Ascending aorta (tissue), 2 donors: ENCODE data around the gene RPL39L. TPM values are rescaled to one million over a fixed set of nuclear protein-coding genes. Genes with fewer than 3 reads are reported as not detected.
A peak's percentile ranks its signal among the peaks of the same experiment; 100 is the strongest.

Experiments used
- DNase-seq, 2 donors: peaks; one replicate each; pipeline ENCODE4 v3.0.0-alpha.2; 2019; ENCODE audit warnings: low spot score in 2 of 2
- H3K27ac ChIP-seq, 2 donors: fragments of 200-600 bp; sonication (generic); one replicate each; pipeline ENCODE4 v1.5.1; 2016 to 2017; ENCODE audit warnings: mild to moderate bottlenecking in 1 of 2
- H3K27me3 ChIP-seq: fragments of 200-600 bp; sonication (generic); one replicate; pipeline ENCODE4 v1.5.1; 2017
- H3K36me3 ChIP-seq, 2 donors: fragments of 200-600 bp; sonication (generic); one replicate each; pipeline ENCODE4 v1.5.1; 2016
- H3K4me1 ChIP-seq, 2 donors: fragments of 200-600 bp; sonication (generic); one replicate each; pipeline ENCODE4 v1.5.1; 2016 to 2017; ENCODE audit warnings: mild to moderate bottlenecking in 1 of 2
- H3K4me3 ChIP-seq, 2 donors: fragments of 200-600 bp; sonication (generic); one replicate each; pipeline ENCODE4 v1.5.1; 2016 to 2017; ENCODE audit warnings: mild to moderate bottlenecking in 1 of 2
- H3K9me3 ChIP-seq, 2 donors: fragments of 200-600 bp; sonication (generic); one replicate each; pipeline ENCODE4 v1.5.1; 2016
- intact Hi-C: fragments of 100-400 bp; cut with DNase I; formaldehyde crosslinking; loops from one replicate; pipeline ENCODE4 v1.15.1; 2023
- total RNA-seq: library from RNA; depleted of rRNA; stranded (reverse); fragments of >200 nt; gene quantifications from one replicate; pipeline ENCODE4 v1.1.0, GENCODE V29; 2016
- TF ChIP-seq, protein P1 (sequence below), 3 experiments: fragments of 200-600 bp in 2 of 3; fragments of 450-650 bp in 1 of 3; sonication (generic) in 2 of 3; IDR thresholded peaks; one replicate each; pipeline ENCODE4 v1.5.1; 2016 to 2019; ENCODE audit warnings: antibody characterized with exemption in 3 of 3, mild to moderate bottlenecking in 1 of 3, moderate library complexity in 1 of 3

The RPL39L gene
- total RNA-seq, 1 donor from 2014 or later: 3.1 TPM

DNA sequence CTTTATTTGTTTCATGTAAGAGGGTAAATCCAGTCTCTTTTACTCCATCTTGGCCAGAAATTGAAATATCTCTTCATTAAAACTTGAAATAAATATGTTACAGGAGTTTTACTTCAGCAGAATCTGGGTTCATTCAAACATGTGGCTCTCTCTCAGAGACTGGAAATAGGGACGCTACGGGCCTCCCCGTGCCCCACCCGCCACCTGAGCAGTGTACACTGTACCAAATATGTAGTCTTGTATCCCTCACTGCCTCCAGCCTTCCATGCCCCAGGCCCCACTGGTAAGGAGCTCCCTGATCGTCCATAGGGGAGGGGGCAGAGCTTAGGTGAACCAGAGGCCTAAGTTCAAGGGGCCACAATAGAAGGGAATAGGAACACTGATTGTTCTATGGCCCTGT lies 36.0 kb downstream of the RPL39L start:
- peaks cover 0 to 2% of the 10 kb centered on the region in 2 donors for H3K9me3 ChIP-seq
- TF ChIP-seq, protein P1, sequence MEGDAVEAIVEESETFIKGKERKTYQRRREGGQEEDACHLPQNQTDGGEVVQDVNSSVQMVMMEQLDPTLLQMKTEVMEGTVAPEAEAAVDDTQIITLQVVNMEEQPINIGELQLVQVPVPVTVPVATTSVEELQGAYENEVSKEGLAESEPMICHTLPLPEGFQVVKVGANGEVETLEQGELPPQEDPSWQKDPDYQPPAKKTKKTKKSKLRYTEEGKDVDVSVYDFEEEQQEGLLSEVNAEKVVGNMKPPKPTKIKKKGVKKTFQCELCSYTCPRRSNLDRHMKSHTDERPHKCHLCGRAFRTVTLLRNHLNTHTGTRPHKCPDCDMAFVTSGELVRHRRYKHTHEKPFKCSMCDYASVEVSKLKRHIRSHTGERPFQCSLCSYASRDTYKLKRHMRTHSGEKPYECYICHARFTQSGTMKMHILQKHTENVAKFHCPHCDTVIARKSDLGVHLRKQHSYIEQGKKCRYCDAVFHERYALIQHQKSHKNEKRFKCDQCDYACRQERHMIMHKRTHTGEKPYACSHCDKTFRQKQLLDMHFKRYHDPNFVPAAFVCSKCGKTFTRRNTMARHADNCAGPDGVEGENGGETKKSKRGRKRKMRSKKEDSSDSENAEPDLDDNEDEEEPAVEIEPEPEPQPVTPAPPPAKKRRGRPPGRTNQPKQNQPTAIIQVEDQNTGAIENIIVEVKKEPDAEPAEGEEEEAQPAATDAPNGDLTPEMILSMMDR (IDR thresholded peaks at IDR 0.05): no peak
- H3K4me3 ChIP-seq: no peak overlapping the region
- intact Hi-C loops: loop anchor here (5.0 kb wide), 1 partner anchor 126 kb away; no protein-coding TSS in a partner anchor
- no peaks in the 10 kb centered on the region for H3K36me3 ChIP-seq
- no peaks in the 10 kb centered on the region for H3K27me3 ChIP-seq
- peaks cover 18 to 46% of the 10 kb centered on the region in 2 donors for H3K4me1 ChIP-seq
- no peak for DNase-seq
- peak overlapping the region; percentile 82 to 86 for H3K27ac ChIP-seq

DNA sequence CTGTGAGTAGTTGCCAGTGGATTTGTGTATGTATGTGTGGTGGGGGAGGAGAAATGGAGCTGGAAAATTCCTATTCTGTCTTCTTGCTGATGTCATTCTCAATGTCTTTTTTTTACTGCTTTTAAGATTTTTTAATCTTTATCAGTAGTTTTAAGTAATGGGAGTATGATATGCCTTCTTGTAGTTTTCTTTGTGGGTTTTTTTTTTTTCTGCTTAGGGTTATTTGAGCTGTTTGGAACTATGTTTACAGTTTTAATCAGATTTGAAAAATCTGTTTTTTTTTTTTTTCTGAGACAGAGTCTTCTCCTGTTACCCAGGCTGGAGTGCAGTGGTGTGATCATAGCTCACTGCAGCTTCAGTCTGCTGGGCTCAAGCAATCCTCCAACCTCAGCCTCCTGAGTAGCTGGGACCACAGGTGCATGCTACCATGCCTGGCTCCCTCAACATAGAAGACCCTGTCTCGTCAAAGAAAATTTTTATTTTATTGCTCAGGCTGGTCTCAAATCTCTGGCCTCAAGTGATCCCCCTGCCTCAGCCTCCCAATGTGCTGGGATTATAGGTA lies 37.1 kb downstream of the RPL39L start:
- H3K27me3 ChIP-seq: no peaks in the 10 kb centered on the region
- H3K4me3 ChIP-seq: peak overlapping the region; percentile 44 to 55
- intact Hi-C loops: loop anchor here (5.0 kb wide), 1 partner anchor 125 kb away; no protein-coding TSS in a partner anchor
- peak overlapping the region; percentile 82 to 90 for H3K27ac ChIP-seq
- TF ChIP-seq, protein P1 (IDR thresholded peaks at IDR 0.05): no peak
- DNase-seq: no peak
- peaks cover 13 to 38% of the 10 kb centered on the region in 2 donors for H3K4me1 ChIP-seq
- H3K9me3 ChIP-seq: peaks cover 0 to 10% of the 10 kb centered on the region in 2 donors
- H3K36me3 ChIP-seq: no peaks in the 10 kb centered on the region

DNA sequence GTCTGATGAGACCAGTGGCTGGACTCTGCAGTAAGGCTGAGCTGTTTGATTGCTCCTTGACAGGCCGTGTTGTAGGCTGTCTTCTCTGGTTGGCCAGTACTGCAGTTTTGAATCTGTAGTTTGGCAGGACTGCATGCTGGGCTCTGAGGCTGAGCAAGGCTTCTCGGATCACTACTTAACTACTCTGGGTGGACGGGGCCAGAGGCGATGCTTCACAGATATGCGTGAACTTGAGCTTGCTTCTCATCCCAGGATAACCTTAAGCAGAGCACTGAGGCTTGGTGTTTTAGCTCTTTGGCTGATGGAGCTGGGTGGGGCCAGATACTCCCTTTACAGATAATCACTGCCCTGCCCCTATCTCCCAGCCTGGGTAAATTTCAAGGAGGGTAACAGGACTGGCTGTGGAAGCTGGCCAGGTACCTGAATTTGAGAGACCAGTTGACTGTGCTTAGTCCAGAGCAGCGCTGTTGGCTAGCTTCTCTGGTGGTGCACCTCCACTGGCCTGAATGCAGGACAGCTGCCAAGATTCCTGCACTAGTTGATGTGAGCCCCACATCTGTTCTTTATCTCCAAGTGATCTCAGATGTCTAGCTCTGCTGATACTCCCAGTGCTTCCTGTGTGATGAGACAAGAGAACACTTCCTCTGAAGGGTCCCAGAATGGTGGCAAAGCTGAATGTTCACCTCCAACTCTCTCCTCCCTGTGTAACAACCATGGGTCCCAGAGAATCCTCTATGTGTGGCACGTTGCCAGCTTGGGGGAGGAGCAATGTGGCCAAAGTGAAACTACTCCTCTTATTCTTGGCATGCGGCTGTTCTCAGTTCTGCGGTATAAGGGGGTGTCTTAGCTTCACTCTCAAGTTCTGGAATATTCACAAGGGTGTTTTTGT lies 37.9 kb downstream of the RPL39L start:
- H3K27ac ChIP-seq: peak overlapping the region; percentile 82 to 90
- TF ChIP-seq, protein P1 (IDR thresholded peaks at IDR 0.05): no peak
- H3K4me3 ChIP-seq: peak overlapping the region; percentile 44 to 55
- H3K27me3 ChIP-seq: no peaks in the 10 kb centered on the region
- intact Hi-C loops: loop anchor here (2.0 to 5.0 kb wide), 3 partner anchors 17 to 171 kb away; partner anchors contain the start of gene ST6GAL1
- peaks cover 0 to 11% of the 10 kb centered on the region in 2 donors for H3K9me3 ChIP-seq
- DNase-seq: peak; percentile 21 to 89
- H3K4me1 ChIP-seq: peaks cover 12 to 34% of the 10 kb centered on the region in 2 donors
- no peaks in the 10 kb centered on the region for H3K36me3 ChIP-seq

DNA sequence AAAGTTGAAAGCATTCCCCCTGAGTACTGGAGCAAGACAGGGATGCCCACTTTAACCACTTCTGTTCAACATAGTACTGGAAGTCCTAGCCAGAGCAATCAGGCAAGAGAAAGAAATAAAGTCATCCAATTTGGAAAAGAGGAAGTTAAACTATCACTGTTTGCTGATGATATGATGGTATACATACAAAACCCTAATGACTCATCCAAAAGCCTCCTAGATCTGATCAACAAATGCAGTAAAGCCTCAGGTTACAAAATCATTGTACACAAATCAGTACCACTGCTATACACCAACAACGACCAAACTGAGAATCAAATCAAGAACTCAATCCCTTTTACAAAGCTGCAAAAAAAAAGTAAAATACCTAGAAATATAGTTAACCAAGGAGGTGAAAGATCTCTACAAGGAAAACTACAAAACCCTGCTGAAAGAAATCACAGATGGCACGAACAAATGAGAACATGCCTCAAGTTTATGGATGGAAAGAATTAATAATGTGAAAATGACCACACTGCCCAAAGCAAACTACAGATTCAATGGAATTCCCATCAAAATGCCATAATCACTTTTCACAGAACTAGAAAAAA lies 40.3 kb downstream of the RPL39L start:
- intact Hi-C loops: no loop called here
- no peak for DNase-seq

DNA sequence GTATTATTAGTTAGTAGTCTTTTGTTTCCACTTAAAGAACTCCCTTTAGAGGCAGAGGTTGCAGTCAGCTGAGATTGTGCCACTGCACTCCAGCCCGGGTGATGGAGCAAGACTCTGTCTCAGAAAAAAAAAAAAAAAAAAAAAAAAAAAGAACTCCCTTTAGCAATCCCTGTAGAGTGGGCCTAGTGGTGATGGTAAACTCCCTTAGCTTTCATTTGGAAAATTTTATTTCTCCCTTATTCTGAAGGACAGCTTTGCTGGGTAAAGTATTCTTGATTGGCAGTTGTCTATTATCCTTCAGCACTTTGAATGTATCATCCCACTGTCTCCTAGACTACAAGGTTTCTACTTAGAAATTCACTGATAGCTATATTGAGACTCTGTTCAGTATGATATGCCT lies 46.0 kb downstream of the RPL39L start:
- H3K27ac ChIP-seq: no peak overlapping the region
- H3K4me1 ChIP-seq: no peaks in the 10 kb centered on the region
- no peak for DNase-seq
- no peaks in the 10 kb centered on the region for H3K36me3 ChIP-seq
- H3K4me3 ChIP-seq: no peak overlapping the region
- peaks cover 0 to 15% of the 10 kb centered on the region in 2 donors for H3K9me3 ChIP-seq
- intact Hi-C loops: no loop called here
- H3K27me3 ChIP-seq: no peaks in the 10 kb centered on the region
- TF ChIP-seq, protein P1 (IDR thresholded peaks at IDR 0.05): no peak

More for the DNA sequence above, 40.3 kb downstream of the RPL39L start:
- Histone ChIP-seq H3K36me3 (no peaks in the 10 kb centered on the region), H3K27ac (no peak overlapping the region), H3K4me1 (peaks cover 11 to 25% of the 10 kb centered on the region in 2 donors), H3K9me3 (peaks cover 0 to 13% of the 10 kb centered on the region in 2 donors), H3K27me3 (no peaks in the 10 kb centered on the region), H3K4me3 (no peak overlapping the region)
- TF ChIP-seq, protein P1 (IDR thresholded peaks at IDR 0.05): no peak
